ENCODE results near the gene SYK. TPM values are rescaled to one million over a fixed set of nuclear protein-coding genes. Genes with fewer than 3 reads are reported as not detected.

The SYK gene
- total and polyA plus RNA-seq, 2 of the 4 experiments (the other 2 are of a cell fraction): not detected

- Histone ChIP-seq H3K27ac (ENCODE audit: insufficient read depth, low read length) (no peak overlapping the region), H2BK15ac (ENCODE audit: low read depth, low read length) (no peak overlapping the region), H2BK5ac (ENCODE audit: low read depth, low read length, poor library complexity, severe bottlenecking) (no peak overlapping the region), H3K4me3 (ENCODE audit: insufficient read depth, low read depth, low read length) (no peak overlapping the region), H2AFZ (replicated peaks; ENCODE audit: low read length, poor library complexity) (peak overlapping the region; percentile 29), H4K5ac (ENCODE audit: low read depth, low read length) (no peak overlapping the region; the same call in 1 of the 2 replicates), H3K14ac (replicated peaks; ENCODE audit: low read depth, low read length) (0 out of 2 replicates have a peak overlapping the region, but pooled peaks have one; percentile 10), H3K9ac (ENCODE audit: low read depth, low read length) (no peak overlapping the region), H2AK9ac (replicated peaks; ENCODE audit: low read depth, low read length, poor library complexity) (no peak overlapping the region), H2BK20ac (ENCODE audit: low read depth, low read length) (peak overlapping the region; percentile 32), H4K20me1 (ENCODE audit: insufficient read depth, low read length) (no peaks in the 10 kb centered on the region), H4K8ac (ENCODE audit: low read depth in 2 of 2, low read length in 2 of 2) (0 out of 4 replicates have a peak overlapping the region, but pooled peaks of 1 of the 2 experiments have one; percentile 27), H3K9me3 (ENCODE audit: control insufficient read depth, insufficient read depth, low read length) (peaks cover 2% of the 10 kb centered on the region), H3K4ac (ENCODE audit: low read depth, low read length) (peak overlapping the region; percentile 27; the same call in 1 of the 2 replicates), H3K36me3 (ENCODE audit: control insufficient read depth, insufficient read depth, low read length) (no peaks in the 10 kb centered on the region), H4K91ac (ENCODE audit: insufficient read depth, low read depth, low read length) (no peak overlapping the region), H2AK5ac (ENCODE audit: low read depth, low read length) (peak overlapping the region; percentile 5; the same call in 1 of the 2 replicates), H3K27me3 (ENCODE audit: control insufficient read depth, insufficient read depth, low read length) (no peaks in the 10 kb centered on the region), H3K23ac (ENCODE audit: low read depth, low read length) (no peak overlapping the region), H3K9me1 (ENCODE audit: insufficient read depth, low read length) (0 out of 2 replicates have a peak, but pooled peaks cover 8% of the 10 kb centered on the region), H3K56ac (ENCODE audit: extremely low read depth, insufficient read depth, low read length) (no peak overlapping the region), H3K4me2 (ENCODE audit: low read depth, low read length) (no peak overlapping the region), H2BK120ac (ENCODE audit: low read depth, low read length) (no peak overlapping the region), H3K4me1 (ENCODE audit: control insufficient read depth, insufficient read depth, low read length) (peaks cover 7% of the 10 kb centered on the region), H3K18ac (ENCODE audit: low read depth, low read length) (no peak overlapping the region), H3K79me1 (ENCODE audit: low read depth in 1 of 2, low read length in 2 of 2) (no peaks in the 10 kb centered on the region)
- CTCF ChIA-PET: no interaction called here
- no peak for ATAC-seq (ENCODE audit: low read depth)
- dilution Hi-C loops (cut with HindIII; ENCODE audit: low sequenced_read_pairs, unreplicated experiment) (no loop called here), intact Hi-C loops (cut with micrococcal nuclease) (loop anchor here (2.0 to 5.0 kb wide), 2 partner anchors 23 to 65 kb away; no protein-coding TSS in a partner anchor), in situ Hi-C loops (cut with MboI; ENCODE audit: low sequenced_read_pairs) (no loop called here)
- TF ChIP-seq ELK1 (IDR thresholded peaks at IDR 0.05; ENCODE audit: borderline replicate concordance, low read depth, low read length) (no peak), RAD21 (IDR thresholded peaks at IDR 0.05; ENCODE audit: low read length) (no peak), MAZ (IDR thresholded peaks at IDR 0.05; ENCODE audit: borderline replicate concordance, low read depth, low read length) (no peak), SMC3 (IDR thresholded peaks at IDR 0.05; ENCODE audit: low read depth, low read length) (no peak), MAFK (IDR thresholded peaks at IDR 0.05; ENCODE audit: low read depth, low read length) (no peak), FOS (IDR thresholded peaks at IDR 0.05; ENCODE audit: low read depth, low read length) (no peak), USF2 (IDR thresholded peaks at IDR 0.05; ENCODE audit: low read depth, low read length) (no peak), MXI1 (IDR thresholded peaks at IDR 0.05; ENCODE audit: borderline replicate concordance, low read depth, low read length) (no peak), RCOR1 (IDR thresholded peaks at IDR 0.05; ENCODE audit: insufficient replicate concordance, low read length) (no peak), CEBPB (IDR thresholded peaks at IDR 0.05; ENCODE audit: low read depth, low read length) (no peak), CHD1 (IDR thresholded peaks at IDR 0.05; ENCODE audit: low read depth, low read length) (no peak), NFE2L2 (IDR thresholded peaks at IDR 0.05; ENCODE audit: low read depth, low read length) (no peak), POLR2A (IDR thresholded peaks at IDR 0.05; ENCODE audit: low read depth, low read length) (no peak), BHLHE40 (IDR thresholded peaks at IDR 0.05; ENCODE audit: low read depth, low read length) (no peak), CTCF (conservative IDR thresholded peaks at IDR 0.05; ENCODE audit: low read depth, low read length) (no peak), RFX5 (IDR thresholded peaks at IDR 0.05; ENCODE audit: low read depth, low read length) (no peak)
- POLR2A ChIA-PET (ENCODE audit: unreplicated experiment): no interaction called here
- no TSS peak for BruUV-seq (replicated peaks)
- 40% methylated on average over 1 of the region's 6 CpGs; no CpG with 5 or more reads in 1 of the 2 experiments for WGBS, 2 experiments (ENCODE audit: extremely low coverage in 2 of 2, insufficient read length in 1 of 2)
- no peak for DNase-seq
Observed at GRCh38 chr9:90927496-90927895, 125.9 kb downstream of the SYK start.
